Neural cell (in vitro differentiated cells): Measurements from ENCODE around the gene CTDP1. TPM values are rescaled to one million over a fixed set of nuclear protein-coding genes. Genes with fewer than 3 reads are reported as not detected.

Experiments used
- H2AFZ ChIP-seq: fragments of 200-600, 300-800 bp; sonication (generic), shearing (Covaris generic); 2 replicates; pipeline ENCODE4 v1.6.0; 2014; ENCODE audit warnings: low read depth, mild to moderate bottlenecking, antibody characterized with exemption, low read length, moderate library complexity
- H3F3A ChIP-seq: fragments of 200-600 bp; shearing (Covaris generic); 2 replicates; pipeline ENCODE4 v1.6.1; 2016; ENCODE audit warnings: mild to moderate bottlenecking, moderate library complexity, mixed read lengths, antibody characterized with exemption, low read length; ENCODE audit not compliant: insufficient read depth, poor library complexity, severe bottlenecking
- H3K27ac ChIP-seq: fragments of 200-600, 300-800 bp; sonication (generic), shearing (Covaris generic); 2 replicates; pipeline ENCODE4 v1.5.1; 2014; ENCODE audit warnings: mild to moderate bottlenecking, low read length, moderate library complexity
- H3K27me3 ChIP-seq: fragments of 300-800, 200-600 bp; sonication (generic), shearing (Covaris generic); 2 replicates; pipeline ENCODE4 v1.6.0; 2014; ENCODE audit warnings: mild to moderate bottlenecking, low read depth, low read length, moderate library complexity; ENCODE audit not compliant: insufficient read depth
- H3K36me3 ChIP-seq: fragments of 300-800, 200-600 bp; sonication (generic), shearing (Covaris generic); 2 replicates; pipeline ENCODE4 v1.5.1; 2014; ENCODE audit warnings: mild to moderate bottlenecking, antibody characterized with exemption, low read length, moderate library complexity; ENCODE audit not compliant: insufficient read depth
- H3K4me2 ChIP-seq: fragments of 300-800, 200-600 bp; sonication (generic), shearing (Covaris generic); 2 replicates; pipeline ENCODE4 v1.6.0; 2014; ENCODE audit warnings: mild to moderate bottlenecking, low read length
- H3K4me3 ChIP-seq: fragments of 300-800, 200-600 bp; sonication (generic), shearing (Covaris generic); 2 replicates; pipeline ENCODE4 v1.5.1; 2014; ENCODE audit warnings: mild to moderate bottlenecking, low read length, moderate library complexity
- H3K79me2 ChIP-seq: fragments of 200-600 bp; shearing (Covaris generic); replicated peaks from 2 replicates; pipeline ENCODE4 v1.6.0; 2014; ENCODE audit warnings: mild to moderate bottlenecking, low read length, moderate library complexity; ENCODE audit not compliant: insufficient read depth
- H3K9ac ChIP-seq: fragments of 300-800, 200-600 bp; sonication (generic), shearing (Covaris generic); 2 replicates; pipeline ENCODE4 v1.6.1; 2016; ENCODE audit warnings: mild to moderate bottlenecking, low read length, mixed read lengths
- H3K9me2 ChIP-seq: fragments of 200-600 bp; shearing (Covaris generic); 2 replicates; pipeline ENCODE4 v1.6.1; 2016; ENCODE audit warnings: mild to moderate bottlenecking, low read length, mixed read lengths; ENCODE audit not compliant: insufficient read depth
- H3K9me3 ChIP-seq: fragments of 200-600, 300-800 bp; sonication (generic), shearing (Covaris generic); 2 replicates; pipeline ENCODE4 v1.6.1; 2016; ENCODE audit warnings: mild to moderate bottlenecking, mixed run types, low read length, moderate library complexity, mixed read lengths
- H4K20me1 ChIP-seq: fragments of 200-600 bp; shearing (Covaris generic); 2 replicates; pipeline ENCODE4 v1.6.1; 2016; ENCODE audit warnings: mild to moderate bottlenecking, mixed run types; ENCODE audit not compliant: insufficient read depth
- CTCF ChIP-seq: fragments of 450-650 bp; IDR thresholded peaks from 2 replicates; pipeline ENCODE4 v1.5.1; 2014; ENCODE audit warnings: antibody characterized with exemption, mild to moderate bottlenecking, moderate library complexity; ENCODE audit not compliant: poor library complexity, severe bottlenecking
- EP300 ChIP-seq: fragments of 450-650 bp; conservative IDR thresholded peaks from 2 replicates; pipeline ENCODE4 v1.6.1; 2014; ENCODE audit warnings: antibody characterized with exemption, mild to moderate bottlenecking, moderate library complexity; ENCODE audit not compliant: poor library complexity, severe bottlenecking
- EZH2 ChIP-seq: fragments of 200-600, 300-800 bp; shearing (Covaris generic), sonication (generic); IDR thresholded peaks from 2 replicates; pipeline ENCODE4 v1.6.1; 2014; ENCODE audit warnings: antibody characterized with exemption, low read length, borderline replicate concordance, mild to moderate bottlenecking; ENCODE audit not compliant: insufficient read depth, poor library complexity, severe bottlenecking
- MXI1 ChIP-seq: fragments of 450-650 bp; conservative IDR thresholded peaks from 2 replicates; pipeline ENCODE4 v1.6.1; 2014; ENCODE audit warnings: antibody characterized with exemption, mild to moderate bottlenecking; ENCODE audit not compliant: poor library complexity, severe bottlenecking
- POLR2AphosphoS5 ChIP-seq: IDR thresholded peaks from 2 replicates; pipeline ENCODE4 v1.6.1; 2012
- RAD21 ChIP-seq: fragments of 450-650 bp; conservative IDR thresholded peaks from 2 replicates; pipeline ENCODE4 v1.6.1; 2014; ENCODE audit warnings: antibody characterized with exemption, mild to moderate bottlenecking, moderate library complexity
- REST ChIP-seq: IDR thresholded peaks from 2 replicates; pipeline ENCODE4 v1.6.1; 2012; ENCODE audit warnings: borderline replicate concordance
- SMC3 ChIP-seq: fragments of 450-650 bp; conservative IDR thresholded peaks from 2 replicates; pipeline ENCODE4 v1.6.1; 2014; ENCODE audit warnings: antibody characterized with exemption, mild to moderate bottlenecking, moderate library complexity; ENCODE audit not compliant: poor library complexity
- TAF1 ChIP-seq: IDR thresholded peaks from 2 replicates; pipeline ENCODE4 v1.6.1; 2012; ENCODE audit warnings: low read depth
- polyA plus RNA-seq: library from polyadenylated mRNA; depleted of rRNA; stranded (reverse); fragments of >200 nt; gene quantifications from 2 replicates; pipeline ENCODE4 v1.2.3, GENCODE V29; 2014

The CTDP1 gene
- polyA plus RNA-seq, 1 donor from 2014 or later: 22.3 TPM

- H3K4me2 ChIP-seq: no peak overlapping the region
- no peak overlapping the region for H2AFZ ChIP-seq
- peaks cover 3% of the 10 kb centered on the region for H3K9me3 ChIP-seq
- no peaks in the 10 kb centered on the region for H4K20me1 ChIP-seq
- H3K4me3 ChIP-seq: no peak overlapping the region
- no peak overlapping the region for H3K9ac ChIP-seq
- no peak overlapping the region for H3K27ac ChIP-seq
- H3K36me3 ChIP-seq: no peaks in the 10 kb centered on the region
- no peaks in the 10 kb centered on the region for H3F3A ChIP-seq
- no peak for TF ChIP-seq TAF1
- TF ChIP-seq SMC3: no peak
- TF ChIP-seq POLR2AphosphoS5: no peak
- TF ChIP-seq CTCF: no peak
- TF ChIP-seq EZH2: no peak
- TF ChIP-seq REST: no peak
- no peak for TF ChIP-seq EP300
- no peaks in the 10 kb centered on the region for H3K27me3 ChIP-seq
- peaks cover 21% of the 10 kb centered on the region for H3K79me2 ChIP-seq
- H3K9me2 ChIP-seq: no peaks in the 10 kb centered on the region
These were observed 8.2 kb downstream of the CTDP1 start for GRCh38 chr18:79687806-79688205.

GRCh38 chr18:79690071-79690470 lies 10.5 kb downstream of the CTDP1 start:
- H3K4me3 ChIP-seq: no peak overlapping the region
- H4K20me1 ChIP-seq: no peaks in the 10 kb centered on the region
- H2AFZ ChIP-seq: no peak overlapping the region
- H3K4me2 ChIP-seq: no peak overlapping the region
- no peaks in the 10 kb centered on the region for H3K27me3 ChIP-seq
- TF ChIP-seq POLR2AphosphoS5 (no peak), RAD21 (no peak), MXI1 (no peak), CTCF (no peak), EZH2 (no peak), REST (no peak), EP300 (no peak), SMC3 (no peak), TAF1 (no peak)
- H3K9me2 ChIP-seq: no peaks in the 10 kb centered on the region
- no peak overlapping the region for H3K9ac ChIP-seq
- H3K36me3 ChIP-seq: no peaks in the 10 kb centered on the region
- H3K9me3 ChIP-seq: no peaks in the 10 kb centered on the region
- no peaks in the 10 kb centered on the region for H3F3A ChIP-seq
- H3K79me2 ChIP-seq: peaks cover 7% of the 10 kb centered on the region
- H3K27ac ChIP-seq: no peak overlapping the region
